Amniotic epithelial cell (primary cell): ENCODE results near the gene PCBP1.
"Not testable (repeated sequence)": the region's sequence is repeated elsewhere in the genome, so short reads cannot be mapped to it uniquely, and the experiment has no call there.

Source experiments
- DNase-seq: peaks from one replicate; pipeline ENCODE4 v3.0.0-alpha.2; 2010; ENCODE audit warnings: low read depth

The PCBP1 gene

GRCh38 chr2:70081221-70081620, 6.1 kb upstream of the PCBP1 start:
- no peak for DNase-seq

- peak; percentile 64 for DNase-seq
Observed at GRCh38 chr2:70083344-70084156, 3.7 kb upstream of the PCBP1 start.

- DNase-seq: no peak
Observed at GRCh38 chr2:70084973-70085710, 2.1 kb upstream of the PCBP1 start.

- DNase-seq: no peak
Observed at GRCh38 chr2:70085711-70086277, 1.5 kb upstream of the PCBP1 start.

GRCh38 chr2:70086278-70086837, 919 bp upstream of the PCBP1 start:
- peak; percentile 89 for DNase-seq

- DNase-seq: peak; percentile 51
Observed at GRCh38 chr2:70087702-70088597, 673 bp downstream of the PCBP1 start.

- no peak for DNase-seq
Observed at GRCh38 chr2:70088598-70089219, 1.4 kb downstream of the PCBP1 start.

GRCh38 chr2:70089220-70089982, 2.1 kb downstream of the PCBP1 start:
- DNase-seq: no peak

- DNase-seq: no peak
Observed at GRCh38 chr2:70089983-70090525, 2.8 kb downstream of the PCBP1 start.

GRCh38 chr2:70090706-70091334, 3.5 kb downstream of the PCBP1 start:
- no peak for DNase-seq

GRCh38 chr2:70091364-70091763, 4.1 kb downstream of the PCBP1 start:
- no peak for DNase-seq

- DNase-seq: no peak
Observed at GRCh38 chr2:70091816-70092215, 4.5 kb downstream of the PCBP1 start.

- not testable (repeated sequence) for DNase-seq
Observed at GRCh38 chr2:70092576-70093243, 5.4 kb downstream of the PCBP1 start.

- no peak for DNase-seq
Observed at GRCh38 chr2:70094171-70094977, 7.1 kb downstream of the PCBP1 start.

- no peak for DNase-seq
Observed at GRCh38 chr2:70094978-70095719, 7.9 kb downstream of the PCBP1 start.

GRCh38 chr2:70095720-70096670, 8.7 kb downstream of the PCBP1 start:
- no peak for DNase-seq
